ENCODE measurements around the gene RHEX. TPM values are rescaled to one million over a fixed set of nuclear protein-coding genes. Genes with fewer than 3 reads are reported as not detected.

The RHEX gene
- total RNA-seq, 1 donor from 2014 or later = 0.42 TPM

DNA sequence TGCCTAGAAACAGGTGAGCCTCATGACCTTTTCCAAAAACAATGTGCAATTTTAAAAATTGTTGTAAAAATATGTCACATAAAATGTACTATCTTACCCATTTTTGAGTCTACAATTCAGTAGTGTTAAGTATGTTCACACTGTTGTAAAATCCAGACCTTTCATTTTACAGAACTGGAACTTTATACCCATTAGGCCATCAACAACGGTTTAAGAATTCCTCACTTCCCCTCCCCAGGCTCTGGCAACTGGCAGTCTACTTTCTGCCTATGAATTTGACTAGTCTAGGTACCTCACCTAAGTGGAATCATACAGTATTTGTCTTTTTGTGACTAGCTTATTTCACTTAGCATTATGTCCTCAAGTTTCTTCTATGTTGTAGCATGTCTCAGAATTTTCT, 37.9 kb upstream of the RHEX start:
- Histone ChIP-seq H3K4me3 (ENCODE audit: low read depth, low read length) (no peak overlapping the region), H3K36me3 (ENCODE audit: control insufficient read depth, insufficient read depth, low read length) (no peaks in the 10 kb centered on the region), H3K27me3 (ENCODE audit: control insufficient read depth, insufficient read depth, low read length) (no peaks in the 10 kb centered on the region)
- no peak for DNase-seq (ENCODE audit: low read depth)
- TF ChIP-seq CTCF (IDR thresholded peaks at IDR 0.05; ENCODE audit: insufficient read depth, low read length, poor library complexity, severe bottlenecking) = no peak

DNA sequence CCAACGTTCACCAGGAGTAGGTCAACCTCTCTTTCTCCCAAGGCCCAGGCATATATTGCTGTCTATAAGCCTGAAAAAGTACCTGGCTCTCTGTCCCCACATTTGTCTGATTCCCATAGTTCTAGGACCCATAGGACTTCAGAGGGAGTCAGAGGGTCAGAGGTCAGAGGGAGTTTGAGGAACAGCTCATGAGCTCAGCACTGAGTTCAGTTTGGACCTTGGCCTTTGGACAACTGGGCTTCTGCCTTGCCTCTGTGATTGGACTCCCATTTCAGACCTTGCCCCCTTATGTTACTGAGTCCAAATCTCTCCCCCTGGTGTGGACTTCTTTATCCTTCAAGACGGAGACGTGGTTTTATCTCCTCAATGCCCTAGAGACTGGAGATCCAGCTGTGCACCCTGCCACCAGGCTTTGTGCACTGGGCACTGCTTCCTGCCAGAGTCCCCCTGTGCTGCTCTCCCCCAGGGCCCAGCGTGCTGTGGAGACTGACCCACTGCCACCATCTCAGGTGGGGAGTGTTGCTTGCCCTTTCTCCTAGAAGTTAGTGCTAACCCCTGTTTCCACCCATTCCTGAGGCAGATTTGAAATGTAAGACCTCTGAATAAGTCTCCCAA, 32.5 kb upstream of the RHEX start:
- Histone ChIP-seq H3K4me3 (ENCODE audit: low read depth, low read length) (no peak overlapping the region), H3K36me3 (ENCODE audit: control insufficient read depth, insufficient read depth, low read length) (no peaks in the 10 kb centered on the region), H3K27me3 (ENCODE audit: control insufficient read depth, insufficient read depth, low read length) (no peaks in the 10 kb centered on the region)
- no peak for DNase-seq (ENCODE audit: low read depth)
- no peak for TF ChIP-seq CTCF (IDR thresholded peaks at IDR 0.05; ENCODE audit: insufficient read depth, low read length, poor library complexity, severe bottlenecking)

DNA sequence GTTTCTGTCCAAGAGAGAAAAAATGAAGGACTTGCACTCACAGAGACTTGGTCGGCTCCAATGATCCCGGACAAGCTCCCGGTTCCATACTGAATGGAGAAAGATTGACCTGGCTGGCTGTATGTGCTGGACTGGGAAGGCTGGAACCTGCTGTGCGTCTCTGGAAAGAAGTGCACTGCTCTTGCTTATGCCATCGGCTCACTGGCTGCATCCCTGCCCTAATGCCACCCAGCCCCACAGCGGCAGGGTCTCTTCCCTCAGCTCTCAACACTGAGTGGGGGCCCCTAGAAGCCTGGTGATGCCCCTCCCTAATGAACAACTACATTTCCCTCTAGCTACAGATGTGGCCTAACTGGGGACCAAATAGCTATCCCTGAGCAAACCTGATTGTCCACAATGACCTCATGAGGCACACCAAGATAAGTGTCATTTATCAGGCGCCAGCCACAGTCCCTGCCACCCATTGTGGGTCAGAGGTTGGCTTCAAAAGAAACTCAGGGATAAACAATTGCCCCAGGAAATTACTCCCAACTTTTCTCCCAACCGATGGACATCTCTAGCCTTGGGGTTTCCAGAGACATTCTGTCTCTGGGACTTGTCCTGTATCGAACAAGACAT, 31.9 kb upstream of the RHEX start:
- Histone ChIP-seq H3K27me3 (ENCODE audit: control insufficient read depth, insufficient read depth, low read length) (no peaks in the 10 kb centered on the region), H3K36me3 (ENCODE audit: control insufficient read depth, insufficient read depth, low read length) (no peaks in the 10 kb centered on the region), H3K4me3 (ENCODE audit: low read depth, low read length) (no peak overlapping the region)
- no peak for DNase-seq (ENCODE audit: low read depth)
- no peak for TF ChIP-seq CTCF (IDR thresholded peaks at IDR 0.05; ENCODE audit: insufficient read depth, low read length, poor library complexity, severe bottlenecking)

- no peak for TF ChIP-seq CTCF (IDR thresholded peaks at IDR 0.05; ENCODE audit: insufficient read depth, low read length, poor library complexity, severe bottlenecking)
- DNase-seq (ENCODE audit: low read depth) = no peak
These were observed 31.2 kb upstream of the RHEX start for GRCh38 chr1:206021626-206022365.

DNA sequence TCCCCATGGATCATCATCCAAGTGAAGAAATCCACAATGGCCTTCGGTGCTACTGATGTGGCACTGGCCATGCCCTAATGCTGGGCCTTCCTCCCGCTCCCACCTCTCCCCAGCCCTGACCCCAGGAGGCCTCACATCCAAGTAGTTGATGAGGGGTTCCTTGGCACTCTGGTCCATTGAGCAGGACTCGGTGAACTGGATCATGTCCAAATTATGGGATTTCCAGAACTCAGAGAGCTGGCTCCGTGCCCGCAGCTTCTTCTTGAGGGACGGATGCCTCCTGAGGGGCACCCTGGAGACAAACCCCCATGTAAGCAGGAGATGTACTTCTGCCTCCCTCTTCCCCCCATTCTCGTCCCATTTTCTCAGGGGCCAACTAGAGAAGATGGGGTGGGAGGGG, 30.2 kb upstream of the RHEX start:
- H3K36me3 ChIP-seq (ENCODE audit: control insufficient read depth, insufficient read depth, low read length) = no peaks in the 10 kb centered on the region
- H3K27me3 ChIP-seq (ENCODE audit: control insufficient read depth, insufficient read depth, low read length) = no peaks in the 10 kb centered on the region
- no peak overlapping the region for H3K4me3 ChIP-seq (ENCODE audit: low read depth, low read length)
- DNase-seq (ENCODE audit: low read depth) = no peak
- TF ChIP-seq CTCF (IDR thresholded peaks at IDR 0.05; ENCODE audit: insufficient read depth, low read length, poor library complexity, severe bottlenecking) = no peak

More at GRCh38 chr1:206021626-206022365, 31.2 kb upstream of the RHEX start:
- H3K4me3 ChIP-seq (ENCODE audit: low read depth, low read length) = no peak overlapping the region
- H3K36me3 ChIP-seq (ENCODE audit: control insufficient read depth, insufficient read depth, low read length) = no peaks in the 10 kb centered on the region
- no peaks in the 10 kb centered on the region for H3K27me3 ChIP-seq (ENCODE audit: control insufficient read depth, insufficient read depth, low read length)
